Measurements from ENCODE around the gene NAPA. TPM values are rescaled to one million over a fixed set of nuclear protein-coding genes. Genes with fewer than 3 reads are reported as not detected.
A peak's percentile ranks its signal among the peaks of the same experiment; 100 is the strongest.

Gene NAPA
- total RNA-seq, 1 experiment from 2014 or later: 158 TPM

DNA sequence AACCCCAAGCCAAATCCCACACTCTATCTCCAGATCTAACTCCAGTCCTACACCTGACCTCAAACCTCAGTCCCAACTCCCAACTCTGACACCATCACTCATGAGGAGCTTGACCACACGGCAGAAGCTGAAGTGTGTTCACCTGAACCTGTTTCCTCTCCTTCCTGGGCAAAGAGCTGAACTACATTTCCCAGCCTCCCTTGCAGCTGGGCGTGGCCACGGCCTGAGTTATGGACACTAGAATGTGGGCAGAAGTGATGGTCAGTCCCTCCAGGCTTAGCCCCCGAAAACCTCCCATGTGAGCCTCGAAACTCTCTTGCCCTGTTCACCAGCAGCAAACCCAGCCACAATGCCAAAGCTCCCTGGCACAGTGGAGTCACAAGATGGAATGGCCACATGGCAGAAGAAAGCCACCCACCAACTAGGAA is 76.1 kb downstream of the NAPA start:
- Mint-ChIP-seq H3K36me3 (ENCODE audit: insufficient read depth, unreplicated experiment) (no peaks in the 10 kb centered on the region), H3K27ac (ENCODE audit: unreplicated experiment) (peak overlapping the region; percentile 2), H3K27me3 (ENCODE audit: unreplicated experiment) (peaks cover 100% of the 10 kb centered on the region), H3K4me3 (ENCODE audit: low read depth, unreplicated experiment) (no peak overlapping the region), H3K4me1 (ENCODE audit: low read depth, unreplicated experiment) (peaks cover 12% of the 10 kb centered on the region), H3K9me3 (ENCODE audit: low read depth, unreplicated experiment) (no peaks in the 10 kb centered on the region)
- CTCF ChIA-PET: interaction anchor here (0.6 to 1.7 kb wide), 4 partner anchors 11 to 269 kb away, joined by 6 to 10 read pairs (median 8); no protein-coding TSS in a partner anchor
- intact Hi-C loops (cut with micrococcal nuclease; ENCODE audit: unreplicated experiment): loop anchor here (2.0 kb wide), 1 partner anchor 170 kb away; the partner anchor contains the start of gene BICRA
- TF ChIP-seq, protein P1, sequence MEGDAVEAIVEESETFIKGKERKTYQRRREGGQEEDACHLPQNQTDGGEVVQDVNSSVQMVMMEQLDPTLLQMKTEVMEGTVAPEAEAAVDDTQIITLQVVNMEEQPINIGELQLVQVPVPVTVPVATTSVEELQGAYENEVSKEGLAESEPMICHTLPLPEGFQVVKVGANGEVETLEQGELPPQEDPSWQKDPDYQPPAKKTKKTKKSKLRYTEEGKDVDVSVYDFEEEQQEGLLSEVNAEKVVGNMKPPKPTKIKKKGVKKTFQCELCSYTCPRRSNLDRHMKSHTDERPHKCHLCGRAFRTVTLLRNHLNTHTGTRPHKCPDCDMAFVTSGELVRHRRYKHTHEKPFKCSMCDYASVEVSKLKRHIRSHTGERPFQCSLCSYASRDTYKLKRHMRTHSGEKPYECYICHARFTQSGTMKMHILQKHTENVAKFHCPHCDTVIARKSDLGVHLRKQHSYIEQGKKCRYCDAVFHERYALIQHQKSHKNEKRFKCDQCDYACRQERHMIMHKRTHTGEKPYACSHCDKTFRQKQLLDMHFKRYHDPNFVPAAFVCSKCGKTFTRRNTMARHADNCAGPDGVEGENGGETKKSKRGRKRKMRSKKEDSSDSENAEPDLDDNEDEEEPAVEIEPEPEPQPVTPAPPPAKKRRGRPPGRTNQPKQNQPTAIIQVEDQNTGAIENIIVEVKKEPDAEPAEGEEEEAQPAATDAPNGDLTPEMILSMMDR (IDR thresholded peaks at IDR 0.05; ENCODE audit: unreplicated experiment): no peak
- DNase-seq: peak; percentile 69
- no TSS peak for BruUV-seq (replicated peaks)

Other genes starting within 250 kb of the NAPA start
- gene INAFM1, start 240.2 kb downstream of the NAPA start, total RNA-seq (2022): 12.9 and 13.9 TPM in 2 replicates
- 6.2 and 11.9 TPM in 2 replicates for gene C5AR1, start 205.2 kb downstream of the NAPA start, total RNA-seq (2022)
- 0.31 TPM in 1 of 2 replicates, not detected in the other for gene C5AR2, start 182.9 kb downstream of the NAPA start, total RNA-seq (2022)
- gene DHX34, start 165.7 kb downstream of the NAPA start, total RNA-seq (2022): 51.4 and 51.6 TPM in 2 replicates
- 0.87 and 2.0 TPM in 2 replicates for gene MEIS3, start 95.5 kb downstream of the NAPA start, total RNA-seq (2022)
- gene SLC8A2, start 43.2 kb downstream of the NAPA start, total RNA-seq (2022): 0.12 and 0.33 TPM in 2 replicates
- 22.8 and 24.0 TPM in 2 replicates for gene KPTN, start 30.8 kb downstream of the NAPA start, total RNA-seq (2022)
- not detected in 2 replicates for gene ZNF541, start 58.1 kb upstream of the NAPA start, total RNA-seq (2022)
- gene BICRA, start 94.1 kb upstream of the NAPA start, total RNA-seq (2022): 24.4 TPM in 2 replicates
- gene EHD2, start 198.4 kb upstream of the NAPA start, total RNA-seq (2022): 52.3 and 71.5 TPM in 2 replicates
- 193 and 222 TPM in 2 replicates for gene NOP53, start 230.5 kb upstream of the NAPA start, total RNA-seq (2022)